H9 (cell line): Measurements from ENCODE around the gene GGT7. TPM values are rescaled to one million over a fixed set of nuclear protein-coding genes. Genes with fewer than 3 reads are reported as not detected.

Experiments
- DNase-seq: peaks from one replicate; pipeline ENCODE4 v3.0.0-alpha.2; 2017
- H2AFZ ChIP-seq: one replicate; pipeline ENCODE4 v1.6.1; 2013; ENCODE audit warnings: mild to moderate bottlenecking, low read length, control low read depth, moderate library complexity
- H2AK5ac ChIP-seq: 2 replicates; pipeline ENCODE4 v1.6.1; 2013; ENCODE audit warnings: low read length, control low read depth, mixed read lengths; ENCODE audit not compliant: insufficient read length
- H2BK120ac ChIP-seq: one replicate; pipeline ENCODE4 v1.6.1; 2013; ENCODE audit warnings: low read depth, mild to moderate bottlenecking, low read length, control low read depth, inconsistent platforms; ENCODE audit not compliant: poor library complexity, severe bottlenecking
- H2BK12ac ChIP-seq: 2 replicates; pipeline ENCODE4 v1.6.1; 2013; ENCODE audit warnings: low read length, control low read depth, mixed read lengths, low read depth; ENCODE audit not compliant: insufficient read length
- H2BK15ac ChIP-seq: 2 replicates; pipeline ENCODE4 v1.6.1; 2013; ENCODE audit warnings: low read depth, low read length, control low read depth
- H2BK20ac ChIP-seq: one replicate; pipeline ENCODE4 v1.6.1; 2013; ENCODE audit warnings: low read depth, mild to moderate bottlenecking, low read length, control low read depth, inconsistent platforms; ENCODE audit not compliant: poor library complexity, severe bottlenecking
- H2BK5ac ChIP-seq: 2 replicates; pipeline ENCODE4 v1.6.1; 2013; ENCODE audit warnings: low read length, control low read depth, mixed read lengths; ENCODE audit not compliant: insufficient read length
- H3K14ac ChIP-seq: 2 replicates; pipeline ENCODE4 v1.6.1; 2013; ENCODE audit warnings: low read length, control low read depth; ENCODE audit not compliant: insufficient read depth
- H3K18ac ChIP-seq: 2 replicates; pipeline ENCODE4 v1.6.1; 2013; ENCODE audit warnings: low read depth, mild to moderate bottlenecking, mixed read lengths, low read length, control low read depth; ENCODE audit not compliant: insufficient read length
- H3K23ac ChIP-seq: 2 replicates; pipeline ENCODE4 v1.6.1; 2013; ENCODE audit warnings: low read length, control low read depth, mixed read lengths, low read depth; ENCODE audit not compliant: insufficient read length
- H3K23me2 ChIP-seq: 2 replicates; pipeline ENCODE4 v1.6.1; 2013; ENCODE audit warnings: low read depth, mild to moderate bottlenecking, mixed read lengths, low read length, control low read depth; ENCODE audit not compliant: insufficient read length, poor library complexity, severe bottlenecking
- H3K27ac ChIP-seq: 2 replicates; pipeline ENCODE4 v1.5.1; 2013; ENCODE audit warnings: low read length, control low read depth, mixed read lengths, low read depth; ENCODE audit not compliant: insufficient read length
- H3K27me3 ChIP-seq: 2 replicates; pipeline ENCODE4 v1.6.1; 2013; ENCODE audit warnings: low read length, control low read depth, inconsistent platforms; ENCODE audit not compliant: insufficient read depth
- H3K4ac ChIP-seq: 2 replicates; pipeline ENCODE4 v1.6.1; 2013; ENCODE audit warnings: low read depth, mild to moderate bottlenecking, control low read depth, inconsistent platforms, low read length, moderate library complexity
- H3K4me1 ChIP-seq: 2 replicates; pipeline ENCODE4 v1.6.1; 2013; ENCODE audit warnings: low read length, control low read depth, inconsistent platforms; ENCODE audit not compliant: insufficient read depth
- H3K4me2 ChIP-seq: 2 replicates; pipeline ENCODE4 v1.6.1; 2013; ENCODE audit warnings: low read length, control low read depth, mixed read lengths; ENCODE audit not compliant: insufficient read length, insufficient read depth
- H3K56ac ChIP-seq: 2 replicates; pipeline ENCODE4 v1.6.1; 2013; ENCODE audit warnings: low read depth, mild to moderate bottlenecking, mixed read lengths, low read length, control low read depth; ENCODE audit not compliant: insufficient read length
- H3K79me1 ChIP-seq: 2 replicates; pipeline ENCODE4 v1.6.1; 2013; ENCODE audit warnings: low read depth, mild to moderate bottlenecking, moderate library complexity, low read length, control low read depth, inconsistent platforms; ENCODE audit not compliant: insufficient read depth, poor library complexity, severe bottlenecking
- H3K79me2 ChIP-seq: 2 replicates; pipeline ENCODE4 v1.6.1; 2013; ENCODE audit warnings: low read length, control low read depth, inconsistent platforms; ENCODE audit not compliant: insufficient read depth
- H3K9ac ChIP-seq: 2 replicates; pipeline ENCODE4 v1.6.1; 2013; ENCODE audit warnings: low read length, control low read depth, mixed read lengths; ENCODE audit not compliant: insufficient read length; ENCODE audit errors: extremely low read depth
- H3K9me3 ChIP-seq: one replicate; pipeline ENCODE4 v1.6.1; 2013; ENCODE audit warnings: low read depth, low read length, inconsistent platforms; ENCODE audit not compliant: control insufficient read depth
- H3T11ph ChIP-seq: one replicate; pipeline ENCODE4 v1.6.1; 2013; ENCODE audit warnings: mild to moderate bottlenecking, low read length, control low read depth, inconsistent platforms
- H4K20me1 ChIP-seq: one replicate; pipeline ENCODE4 v1.6.1; 2013; ENCODE audit not compliant: control insufficient read depth, insufficient read length, insufficient read depth
- H4K5ac ChIP-seq: 2 replicates; pipeline ENCODE4 v1.6.1; 2013; ENCODE audit warnings: low read depth, mild to moderate bottlenecking, mixed read lengths, low read length, control low read depth; ENCODE audit not compliant: insufficient read length
- H4K8ac ChIP-seq: replicated peaks from 2 replicates; pipeline ENCODE4 v1.6.1; 2013; ENCODE audit warnings: low read length, control low read depth, mixed read lengths, low read depth; ENCODE audit not compliant: insufficient read length
- H4K91ac ChIP-seq: 2 replicates; pipeline ENCODE4 v1.6.1; 2013; ENCODE audit warnings: low read depth, mild to moderate bottlenecking, moderate library complexity, mixed read lengths, low read length, control low read depth; ENCODE audit not compliant: insufficient read length
- H3K27ac Mint-ChIP-seq, 3 experiments: 2 replicates in 2 of 3; 3 replicates in 1 of 3; pipeline ENCODE4 v1.8.0; 2020 to 2021; ENCODE audit warnings: mixed read lengths in 3 of 3, mild to moderate bottlenecking in 1 of 3, moderate library complexity in 1 of 3
- H3K27me3 Mint-ChIP-seq: 2 replicates; pipeline ENCODE4 v1.8.0; 2021; ENCODE audit warnings: low read depth, mild to moderate bottlenecking, moderate library complexity, mixed read lengths
- H3K36me3 Mint-ChIP-seq, 3 experiments: 2 replicates in 2 of 3; 3 replicates in 1 of 3; pipeline ENCODE4 v1.8.0; 2020 to 2021; ENCODE audit warnings: low read depth in 3 of 3, mixed read lengths in 3 of 3; ENCODE audit not compliant: insufficient read depth in 1 of 3
- H3K4me1 Mint-ChIP-seq, 2 experiments: 2 replicates each; pipeline ENCODE4 v1.8.0; 2020; ENCODE audit warnings: mixed read lengths in 2 of 2
- H3K4me3 Mint-ChIP-seq, 2 experiments: 2 replicates in 1 of 2; 3 replicates in 1 of 2; pipeline ENCODE4 v1.8.0; 2020 to 2021; ENCODE audit warnings: mild to moderate bottlenecking in 2 of 2, mixed read lengths in 2 of 2, moderate library complexity in 1 of 2
- H3K9me3 Mint-ChIP-seq, 2 experiments: 2 replicates in 1 of 2; 3 replicates in 1 of 2; pipeline ENCODE4 v1.8.0; 2020; ENCODE audit warnings: mild to moderate bottlenecking in 2 of 2, mixed read lengths in 2 of 2, moderate library complexity in 1 of 2
- WGBS: extraction: QIAGEN DNeasy Blood & Tissue Kit; methylation state at CpG from one replicate; pipeline ENCODE4 v1.1.7; 2013; ENCODE audit warnings: missing lambda C conversion rate, low lambda C conversion rate, mixed read lengths; ENCODE audit not compliant: insufficient read length; ENCODE audit errors: extremely low coverage; 5-methylcytosine and 5-hydroxymethylcytosine counted together
- total RNA-seq: library from RNA; stranded (reverse); gene quantifications from 2 replicates; pipeline ENCODE4 v1.2.1, GENCODE V29; 2021
- TF ChIP-seq, protein P1 (sequence below): fragments of 200-600 bp; sonication (generic); conservative IDR thresholded peaks from 3 replicates; pipeline ENCODE4 v1.8.0; 2021; ENCODE audit warnings: antibody characterized with exemption, mild to moderate bottlenecking

The GGT7 gene
- total RNA-seq, 1 experiment from 2014 or later: 38.6 TPM

DNA sequence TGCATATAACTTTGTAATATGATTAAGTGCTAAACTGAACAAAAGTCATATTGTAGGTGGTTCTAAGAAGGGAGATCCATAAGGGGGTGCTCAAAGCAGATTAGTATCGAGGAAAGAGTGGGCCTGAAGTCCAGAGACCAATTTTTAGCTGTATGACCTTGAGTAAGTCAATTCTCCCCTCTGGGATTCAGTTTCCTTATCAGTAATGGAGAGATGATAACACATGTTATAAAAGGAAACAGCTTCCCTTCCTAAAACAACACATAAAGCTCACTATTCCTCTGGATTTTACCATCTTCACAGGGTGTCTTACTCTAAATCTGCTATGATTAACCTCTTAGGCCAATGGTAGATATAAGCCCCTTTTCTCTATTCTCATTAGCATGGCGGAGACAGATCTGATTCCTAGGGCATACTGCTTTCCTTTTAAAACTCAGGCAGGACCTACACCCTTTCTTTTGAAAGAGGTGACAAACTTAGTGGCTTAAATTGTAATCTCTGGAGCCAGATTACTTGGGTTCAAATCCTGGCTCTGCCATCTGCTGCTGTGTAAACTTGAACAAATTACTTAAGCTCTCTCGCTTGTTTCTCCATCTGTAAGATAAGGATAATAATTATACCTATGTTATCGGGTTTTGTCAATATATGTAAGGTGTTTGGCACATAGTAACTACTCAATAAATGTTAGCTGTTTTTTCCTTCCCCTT lies 43.2 kb upstream of the GGT7 start:
- Mint-ChIP-seq H3K27ac (no peak overlapping the region), H3K4me1 (no peaks in the 10 kb centered on the region), H3K36me3 (peaks cover 0 to 8% (median 5%) of the 10 kb centered on the region in 3 experiments; a peak in 4 of 7 replicates), H3K27me3 (no peaks in the 10 kb centered on the region), H3K9me3 (no peaks in the 10 kb centered on the region), H3K4me3 (no peak overlapping the region)
- H2AFZ ChIP-seq: no peak overlapping the region
- no peak overlapping the region for H2BK15ac ChIP-seq
- H4K20me1 ChIP-seq: no peaks in the 10 kb centered on the region
- H3K23ac ChIP-seq: no peak overlapping the region
- H3K14ac ChIP-seq: no peak overlapping the region
- H3K27ac ChIP-seq: no peak overlapping the region
- no peaks in the 10 kb centered on the region for H3K79me1 ChIP-seq
- H4K8ac ChIP-seq: no peak overlapping the region
- no peaks in the 10 kb centered on the region for H3K9me3 ChIP-seq
- DNase-seq: no peak
- no peak overlapping the region for H3K18ac ChIP-seq
- no peak overlapping the region for H3T11ph ChIP-seq
- H3K56ac ChIP-seq: no peak overlapping the region
- no peak overlapping the region for H3K9ac ChIP-seq
- no peak overlapping the region for H2BK12ac ChIP-seq
- no peak overlapping the region for H2BK20ac ChIP-seq
- no peaks in the 10 kb centered on the region for H3K27me3 ChIP-seq
- H3K79me2 ChIP-seq: no peaks in the 10 kb centered on the region
- no CpG with 5 or more reads among the region's 4 CpGs for WGBS
- H3K4me1 ChIP-seq: no peaks in the 10 kb centered on the region
- no peak overlapping the region for H2AK5ac ChIP-seq
- H3K23me2 ChIP-seq: no peaks in the 10 kb centered on the region
- H3K4ac ChIP-seq: no peak overlapping the region
- H4K5ac ChIP-seq: no peak overlapping the region
- no peak overlapping the region for H4K91ac ChIP-seq
- no peak overlapping the region for H3K4me2 ChIP-seq
- H2BK5ac ChIP-seq: no peak overlapping the region
- no peak overlapping the region for H2BK120ac ChIP-seq
- TF ChIP-seq, protein P1, sequence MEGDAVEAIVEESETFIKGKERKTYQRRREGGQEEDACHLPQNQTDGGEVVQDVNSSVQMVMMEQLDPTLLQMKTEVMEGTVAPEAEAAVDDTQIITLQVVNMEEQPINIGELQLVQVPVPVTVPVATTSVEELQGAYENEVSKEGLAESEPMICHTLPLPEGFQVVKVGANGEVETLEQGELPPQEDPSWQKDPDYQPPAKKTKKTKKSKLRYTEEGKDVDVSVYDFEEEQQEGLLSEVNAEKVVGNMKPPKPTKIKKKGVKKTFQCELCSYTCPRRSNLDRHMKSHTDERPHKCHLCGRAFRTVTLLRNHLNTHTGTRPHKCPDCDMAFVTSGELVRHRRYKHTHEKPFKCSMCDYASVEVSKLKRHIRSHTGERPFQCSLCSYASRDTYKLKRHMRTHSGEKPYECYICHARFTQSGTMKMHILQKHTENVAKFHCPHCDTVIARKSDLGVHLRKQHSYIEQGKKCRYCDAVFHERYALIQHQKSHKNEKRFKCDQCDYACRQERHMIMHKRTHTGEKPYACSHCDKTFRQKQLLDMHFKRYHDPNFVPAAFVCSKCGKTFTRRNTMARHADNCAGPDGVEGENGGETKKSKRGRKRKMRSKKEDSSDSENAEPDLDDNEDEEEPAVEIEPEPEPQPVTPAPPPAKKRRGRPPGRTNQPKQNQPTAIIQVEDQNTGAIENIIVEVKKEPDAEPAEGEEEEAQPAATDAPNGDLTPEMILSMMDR: no peak
